ENCODE results near the gene MYO10.

- TF ChIP-seq, protein P1, sequence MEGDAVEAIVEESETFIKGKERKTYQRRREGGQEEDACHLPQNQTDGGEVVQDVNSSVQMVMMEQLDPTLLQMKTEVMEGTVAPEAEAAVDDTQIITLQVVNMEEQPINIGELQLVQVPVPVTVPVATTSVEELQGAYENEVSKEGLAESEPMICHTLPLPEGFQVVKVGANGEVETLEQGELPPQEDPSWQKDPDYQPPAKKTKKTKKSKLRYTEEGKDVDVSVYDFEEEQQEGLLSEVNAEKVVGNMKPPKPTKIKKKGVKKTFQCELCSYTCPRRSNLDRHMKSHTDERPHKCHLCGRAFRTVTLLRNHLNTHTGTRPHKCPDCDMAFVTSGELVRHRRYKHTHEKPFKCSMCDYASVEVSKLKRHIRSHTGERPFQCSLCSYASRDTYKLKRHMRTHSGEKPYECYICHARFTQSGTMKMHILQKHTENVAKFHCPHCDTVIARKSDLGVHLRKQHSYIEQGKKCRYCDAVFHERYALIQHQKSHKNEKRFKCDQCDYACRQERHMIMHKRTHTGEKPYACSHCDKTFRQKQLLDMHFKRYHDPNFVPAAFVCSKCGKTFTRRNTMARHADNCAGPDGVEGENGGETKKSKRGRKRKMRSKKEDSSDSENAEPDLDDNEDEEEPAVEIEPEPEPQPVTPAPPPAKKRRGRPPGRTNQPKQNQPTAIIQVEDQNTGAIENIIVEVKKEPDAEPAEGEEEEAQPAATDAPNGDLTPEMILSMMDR (IDR thresholded peaks at IDR 0.05; ENCODE audit: insufficient read depth, low read depth, low read length), result no peak
- TF ChIP-seq EZH2 (IDR thresholded peaks at IDR 0.05; ENCODE audit: insufficient read depth, low read length), result no peak
These were observed 55.5 kb downstream of the MYO10 start for GRCh38 chr5:16880547-16880946.
